SKM-1 (cell line): ENCODE data around the gene SPATA12.

Experiments used
- DNase-seq: peaks from one replicate; lab custom pipeline; 2025; ENCODE audit not compliant: unreplicated experiment; lab: John Stamatoyannopoulos, UW

SPATA12 gene

DNA sequence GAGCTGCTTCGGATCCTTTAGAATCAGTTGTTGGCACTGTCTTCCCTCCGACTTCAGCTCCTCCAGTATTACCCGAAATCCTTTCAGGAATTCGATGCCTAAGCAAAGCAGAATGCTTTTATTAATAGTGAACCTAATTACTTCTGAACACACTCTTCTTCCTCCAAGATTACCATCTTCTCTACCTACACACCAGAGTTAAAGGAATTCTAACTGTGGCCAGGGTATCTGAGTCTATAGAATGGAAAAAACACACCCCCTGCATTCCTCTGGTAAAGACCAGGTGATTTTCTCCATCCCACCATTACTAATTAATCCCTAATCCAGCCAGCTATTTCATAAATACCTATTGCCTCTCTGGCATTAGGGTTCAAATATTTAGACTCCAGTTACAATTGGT lies 49.8 kb downstream of the SPATA12 start:
- DNase-seq: no peak

DNA sequence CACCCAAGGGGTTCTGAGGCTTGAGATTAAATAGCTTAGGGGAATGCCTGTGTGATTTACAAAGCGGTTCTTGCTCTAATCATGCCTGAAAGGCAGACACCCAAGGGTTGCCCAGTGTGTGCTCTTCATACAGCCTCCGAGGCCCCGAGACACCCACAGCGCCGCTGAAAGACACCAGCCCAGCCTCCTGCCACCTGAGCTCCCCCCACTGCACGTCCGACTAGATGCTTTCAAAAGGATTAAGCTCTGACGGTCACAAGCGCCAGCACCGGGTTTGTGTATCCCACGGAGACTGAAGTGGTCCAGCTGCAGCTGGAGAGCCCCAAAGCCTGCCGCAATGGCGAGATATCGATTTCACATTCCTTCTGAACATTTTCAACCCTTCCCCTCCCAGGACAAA lies 50.3 kb downstream of the SPATA12 start:
- DNase-seq: no peak

DNA sequence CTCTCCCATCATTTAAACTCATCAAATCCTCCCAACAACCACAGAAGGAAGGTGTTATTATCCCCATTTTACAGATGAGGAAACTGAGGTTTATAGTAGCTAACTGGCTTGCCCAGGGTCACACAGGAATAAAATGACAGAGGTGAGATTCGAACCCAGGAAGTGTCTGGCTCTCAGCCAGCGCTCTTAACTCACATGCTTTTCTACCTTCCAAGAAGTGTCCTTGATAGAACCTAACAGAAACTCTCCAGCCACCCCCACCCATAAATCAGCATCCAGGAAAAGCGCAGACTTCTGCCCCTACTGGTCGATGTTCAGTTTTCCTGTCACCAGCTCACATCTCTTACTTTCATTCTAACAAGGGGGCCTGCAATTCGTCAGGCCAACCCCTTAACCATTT lies 51.7 kb downstream of the SPATA12 start:
- no peak for DNase-seq

DNA sequence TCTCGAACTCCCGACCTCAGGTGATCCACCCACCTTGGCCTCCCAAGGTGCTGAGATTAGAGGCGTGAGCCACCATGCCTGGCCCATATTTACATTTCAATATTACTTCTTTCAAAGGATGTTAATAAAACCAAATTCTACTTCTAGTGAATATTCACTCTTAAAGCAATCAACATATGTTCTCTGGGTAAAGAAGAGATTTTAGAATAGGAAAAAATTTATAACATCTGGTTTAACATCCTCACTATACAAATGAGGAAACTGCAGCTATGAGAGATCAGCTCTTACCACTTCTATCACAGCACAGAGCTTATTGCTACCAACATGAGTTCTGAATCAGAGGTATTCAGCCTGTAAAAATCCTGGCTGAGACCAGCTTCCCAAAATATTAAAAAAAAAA lies 56.0 kb downstream of the SPATA12 start:
- no peak for DNase-seq

DNA sequence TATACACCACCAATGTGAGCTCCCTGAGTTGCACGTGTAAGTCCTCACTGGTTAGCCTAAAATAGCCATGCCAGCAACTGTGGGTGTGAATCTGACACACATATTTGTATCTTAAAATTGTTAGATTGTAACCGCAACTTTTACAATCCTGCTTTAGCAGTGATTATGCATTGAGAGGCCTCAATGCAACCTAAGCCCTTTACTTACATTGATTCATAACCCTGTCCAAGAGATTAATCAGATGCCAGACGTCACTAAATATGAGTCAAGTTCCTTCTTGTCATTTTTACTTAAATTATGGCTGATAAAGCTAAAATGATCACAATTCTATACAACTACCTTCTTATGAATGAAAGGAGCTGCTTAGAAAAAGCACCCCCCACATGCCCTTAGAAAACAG lies 57.8 kb downstream of the SPATA12 start:
- DNase-seq: no peak

DNA sequence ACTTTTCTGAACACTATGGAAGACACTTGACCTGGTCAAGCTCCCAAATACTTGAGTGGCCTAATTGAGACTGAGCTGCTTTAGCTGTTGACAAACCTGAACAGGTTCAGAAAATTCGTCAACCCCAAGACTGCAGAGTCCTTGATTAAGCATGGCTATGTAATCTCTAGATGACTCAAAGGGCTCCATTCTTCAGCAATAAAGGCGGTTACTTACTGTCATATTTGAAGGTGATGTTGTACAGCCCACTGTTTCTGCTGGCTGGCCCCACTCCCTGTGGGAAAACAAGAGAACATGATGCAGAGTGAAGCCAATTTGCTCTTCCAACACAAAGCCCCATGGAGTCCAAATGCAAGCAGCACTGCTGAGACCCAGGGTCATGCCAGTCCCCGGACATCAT lies 59.6 kb downstream of the SPATA12 start:
- no peak for DNase-seq

DNA sequence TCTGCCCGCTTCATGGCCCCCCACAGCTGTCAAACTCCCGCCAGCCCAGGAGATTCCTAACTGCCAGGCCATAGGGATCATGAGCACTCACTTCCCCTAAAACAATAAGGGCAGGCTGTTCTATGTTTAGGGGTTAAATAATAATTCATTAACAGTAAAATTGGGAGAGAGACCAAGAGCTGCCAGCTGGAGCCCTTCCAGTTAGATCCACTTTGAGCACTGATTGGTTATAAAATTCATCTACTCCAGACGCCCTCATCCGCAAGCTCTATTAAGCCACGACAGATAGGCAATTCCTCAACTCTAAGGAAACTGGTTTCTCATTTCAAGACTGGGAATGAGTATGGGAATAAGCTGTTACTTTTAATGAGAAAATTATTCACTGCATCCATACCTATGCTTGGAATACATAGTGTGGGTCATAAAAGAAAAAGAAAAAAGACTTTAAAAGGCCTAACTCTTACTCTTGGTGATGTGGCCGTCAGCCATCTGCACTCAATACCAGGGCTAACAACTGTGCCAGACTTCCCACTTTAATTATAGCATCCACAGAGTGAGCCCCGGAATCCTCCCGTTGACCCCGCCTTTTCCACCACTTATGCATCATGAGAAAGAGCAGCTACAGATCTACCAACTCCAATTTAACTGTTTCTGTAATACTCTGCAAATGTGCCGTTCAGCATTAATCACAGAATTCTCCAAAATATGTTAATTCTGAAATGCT lies 60.1 kb downstream of the SPATA12 start:
- no peak for DNase-seq
